ENCODE results near the gene TMC3. TPM values are rescaled to one million over a fixed set of nuclear protein-coding genes. Genes with fewer than 3 reads are reported as not detected.
A peak's percentile ranks its signal among the peaks of the same experiment; 100 is the strongest.

Gene TMC3
- total and polyA plus RNA-seq, 10 of the 15 experiments (the other 5 are each of a cell fraction or from before 2014, with no cell fraction given) = 0.03 to 0.04 (median 0.04) TPM; not detected in 7

DNA sequence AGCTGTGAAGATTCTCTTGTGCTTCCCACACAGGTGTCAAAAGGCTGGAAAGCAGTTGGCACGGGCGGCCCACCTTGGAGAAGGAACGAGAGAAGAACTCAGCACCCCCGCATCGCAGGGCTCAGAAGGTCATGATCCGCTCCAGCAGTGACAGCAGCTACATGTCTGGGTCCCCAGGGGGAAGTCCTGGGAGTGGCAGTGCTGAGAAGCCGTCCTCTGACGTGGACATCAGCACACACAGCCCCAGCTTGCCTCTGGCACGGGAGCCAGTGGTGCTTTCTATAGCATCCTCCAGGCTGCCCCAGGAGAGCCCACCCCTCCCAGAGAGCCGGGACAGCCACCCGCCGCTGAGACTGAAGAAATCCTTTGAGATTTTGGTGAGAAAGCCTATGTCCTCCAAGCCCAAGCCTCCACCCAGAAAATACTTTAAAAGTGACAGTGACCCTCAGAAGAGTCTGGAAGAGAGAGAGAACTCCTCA is 81.5 kb downstream of the TMC3 start (continued):
- 0 out of 2 replicates have a peak, but pooled peaks have one; percentile 20 for TF ChIP-seq MEF2A (IDR thresholded peaks at IDR 0.05; ENCODE audit: insufficient read depth, low read depth, low read length)
- peak; percentile 79 for TF ChIP-seq PBX3 (IDR thresholded peaks at IDR 0.05; ENCODE audit: insufficient replicate concordance, low read depth, low read length)
- TF ChIP-seq SMC3 (IDR thresholded peaks at IDR 0.05; ENCODE audit: borderline replicate concordance, low read length) = peak; percentile 29; the same call in 1 of the 2 replicates
- TF ChIP-seq, protein P1, sequence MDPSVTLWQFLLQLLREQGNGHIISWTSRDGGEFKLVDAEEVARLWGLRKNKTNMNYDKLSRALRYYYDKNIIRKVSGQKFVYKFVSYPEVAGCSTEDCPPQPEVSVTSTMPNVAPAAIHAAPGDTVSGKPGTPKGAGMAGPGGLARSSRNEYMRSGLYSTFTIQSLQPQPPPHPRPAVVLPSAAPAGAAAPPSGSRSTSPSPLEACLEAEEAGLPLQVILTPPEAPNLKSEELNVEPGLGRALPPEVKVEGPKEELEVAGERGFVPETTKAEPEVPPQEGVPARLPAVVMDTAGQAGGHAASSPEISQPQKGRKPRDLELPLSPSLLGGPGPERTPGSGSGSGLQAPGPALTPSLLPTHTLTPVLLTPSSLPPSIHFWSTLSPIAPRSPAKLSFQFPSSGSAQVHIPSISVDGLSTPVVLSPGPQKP (IDR thresholded peaks at IDR 0.05; ENCODE audit: low read depth, low read length) = no peak
- TF ChIP-seq ZNF217 (IDR thresholded peaks at IDR 0.05) = no peak
- peak; percentile 97 for TF ChIP-seq MEF2B (IDR thresholded peaks at IDR 0.05; ENCODE audit: partially characterized antibody, poor library complexity, severe bottlenecking)
- TF ChIP-seq IRF5 (IDR thresholded peaks at IDR 0.05; ENCODE audit: borderline replicate concordance) = no peak
- no peak for TF ChIP-seq NFIC (IDR thresholded peaks at IDR 0.05; ENCODE audit: low read depth, low read length)
- no peak for TF ChIP-seq LARP7 (IDR thresholded peaks at IDR 0.05)
- TF ChIP-seq CEBPZ (IDR thresholded peaks at IDR 0.05; ENCODE audit: low read depth, low read length) = no peak
- peak; percentile 41; the same call in 1 of the 2 replicates for TF ChIP-seq BACH1 (IDR thresholded peaks at IDR 0.05; ENCODE audit: borderline replicate concordance)
- no peak for TF ChIP-seq ASH2L (IDR thresholded peaks at IDR 0.05; ENCODE audit: borderline replicate concordance, low read depth)
- TF ChIP-seq SUZ12 (IDR thresholded peaks at IDR 0.05; ENCODE audit: unreplicated experiment) = no peak
- TF ChIP-seq RUNX3 (IDR thresholded peaks at IDR 0.05; ENCODE audit: low read length) = no peak
- TF ChIP-seq JUNB (IDR thresholded peaks at IDR 0.05) = no peak
- TF ChIP-seq NKRF (conservative IDR thresholded peaks at IDR 0.05) = no peak; the same call in 1 of the 2 replicates
- peak; percentile 76 for TF ChIP-seq NBN (IDR thresholded peaks at IDR 0.05)
- no peak for TF ChIP-seq CREB1 (IDR thresholded peaks at IDR 0.05; ENCODE audit: low read depth)
- TF ChIP-seq SMAD5 (IDR thresholded peaks at IDR 0.05; ENCODE audit: low read depth) = peak; percentile 55
- no peak for TF ChIP-seq CBX5 (IDR thresholded peaks at IDR 0.05; ENCODE audit: low read depth)
- TF ChIP-seq STAT1 (conservative IDR thresholded peaks at IDR 0.05) = no peak
- TF ChIP-seq PAX5 (IDR thresholded peaks at IDR 0.05; ENCODE audit: borderline replicate concordance, low read depth, low read length) = peak; percentile 76; the same call in 1 of the 2 replicates
